Effector memory CD4-positive, alpha-beta T cell (primary cell): ENCODE data around the gene GPR39.

Experiments used
- DNase-seq, 3 donors: peaks; one replicate each; pipeline ENCODE4 v3.0.0-alpha.2; 2020
- H3K27ac ChIP-seq: 2 replicates; pipeline ENCODE4 v1.7.0; 2013; ENCODE audit warnings: mild to moderate bottlenecking, low read length, moderate library complexity; ENCODE audit not compliant: insufficient read depth, poor library complexity, severe bottlenecking
- H3K27me3 ChIP-seq: replicated peaks from 2 replicates; pipeline ENCODE4 v1.7.0; 2013; ENCODE audit warnings: mild to moderate bottlenecking, low read length; ENCODE audit not compliant: insufficient read depth, control insufficient read depth, poor library complexity, severe bottlenecking
- H3K36me3 ChIP-seq: 2 replicates; pipeline ENCODE4 v1.7.0; 2013; ENCODE audit warnings: mild to moderate bottlenecking, low read length, moderate library complexity; ENCODE audit not compliant: control insufficient read depth, insufficient read depth
- H3K4me1 ChIP-seq: 2 replicates; pipeline ENCODE4 v1.7.0; 2013; ENCODE audit warnings: low read length, mild to moderate bottlenecking; ENCODE audit not compliant: control insufficient read depth, insufficient read depth, poor library complexity, severe bottlenecking
- H3K4me3 ChIP-seq: 2 replicates; pipeline ENCODE4 v1.7.0; 2013; ENCODE audit warnings: low read length, low read depth, mild to moderate bottlenecking; ENCODE audit not compliant: insufficient read depth, poor library complexity, severe bottlenecking
- H3K9me3 ChIP-seq: 2 replicates; pipeline ENCODE4 v1.7.0; 2013; ENCODE audit warnings: mild to moderate bottlenecking, low read length, moderate library complexity; ENCODE audit not compliant: control insufficient read depth

The GPR39 gene

GRCh38 chr2:132668987-132669907, 252.6 kb downstream of the GPR39 start:
- H3K4me3 ChIP-seq: no peak overlapping the region
- H3K27me3 ChIP-seq: no peaks in the 10 kb centered on the region
- H3K4me1 ChIP-seq: no peaks in the 10 kb centered on the region
- H3K9me3 ChIP-seq: no peaks in the 10 kb centered on the region
- no peak for DNase-seq
- H3K36me3 ChIP-seq: no peaks in the 10 kb centered on the region
- H3K27ac ChIP-seq: no peak overlapping the region

GRCh38 chr2:132669908-132670495, 253.4 kb downstream of the GPR39 start, which contains the start of gene LYPD1:
Gene LYPD1, minus strand, starts transcription at chr2:132670205. Its CDS starts 273 bp downstream, at chr2:132669932.
- Histone ChIP-seq H3K27me3 (no peaks in the 10 kb centered on the region), H3K4me1 (no peaks in the 10 kb centered on the region), H3K27ac (no peak within 1 kb of the TSS), H3K36me3 (no peaks in the 10 kb centered on the region), H3K4me3 (no peak within 1 kb of the TSS), H3K9me3 (no peaks in the 10 kb centered on the region)
- DNase-seq: no peak

- H3K9me3 ChIP-seq: no peaks in the 10 kb centered on the region
- no peaks in the 10 kb centered on the region for H3K36me3 ChIP-seq
- H3K4me3 ChIP-seq: no peak overlapping the region
- DNase-seq: no peak
- no peaks in the 10 kb centered on the region for H3K4me1 ChIP-seq
- no peak overlapping the region for H3K27ac ChIP-seq
- no peaks in the 10 kb centered on the region for H3K27me3 ChIP-seq
These were observed 254.0 kb downstream of the GPR39 start for GRCh38 chr2:132670496-132671150.

- Histone ChIP-seq H3K27me3 (no peaks in the 10 kb centered on the region), H3K9me3 (no peaks in the 10 kb centered on the region), H3K4me3 (no peak overlapping the region), H3K27ac (no peak overlapping the region), H3K36me3 (no peaks in the 10 kb centered on the region), H3K4me1 (no peaks in the 10 kb centered on the region)
- no peak for DNase-seq
These were observed 254.7 kb downstream of the GPR39 start for GRCh38 chr2:132671151-132671835.

GRCh38 chr2:132676999-132677398, 260.4 kb downstream of the GPR39 start:
- H3K27me3 ChIP-seq: no peaks in the 10 kb centered on the region
- no peaks in the 10 kb centered on the region for H3K36me3 ChIP-seq
- H3K9me3 ChIP-seq: no peaks in the 10 kb centered on the region
- DNase-seq: no peak
- H3K4me1 ChIP-seq: no peaks in the 10 kb centered on the region
- no peak overlapping the region for H3K27ac ChIP-seq
- no peak overlapping the region for H3K4me3 ChIP-seq

GRCh38 chr2:132677661-132678060, 261.1 kb downstream of the GPR39 start:
- no peaks in the 10 kb centered on the region for H3K4me1 ChIP-seq
- no peak overlapping the region for H3K27ac ChIP-seq
- no peaks in the 10 kb centered on the region for H3K9me3 ChIP-seq
- H3K36me3 ChIP-seq: no peaks in the 10 kb centered on the region
- H3K4me3 ChIP-seq: no peak overlapping the region
- H3K27me3 ChIP-seq: no peaks in the 10 kb centered on the region
- DNase-seq: no peak

- DNase-seq: no peak
- no peak overlapping the region for H3K4me3 ChIP-seq
- no peaks in the 10 kb centered on the region for H3K27me3 ChIP-seq
- H3K9me3 ChIP-seq: no peaks in the 10 kb centered on the region
- no peak overlapping the region for H3K27ac ChIP-seq
- no peaks in the 10 kb centered on the region for H3K4me1 ChIP-seq
- H3K36me3 ChIP-seq: no peaks in the 10 kb centered on the region
These were observed 261.9 kb downstream of the GPR39 start for GRCh38 chr2:132678483-132678882.

GRCh38 chr2:132680544-132680943, 263.9 kb downstream of the GPR39 start:
- H3K4me1 ChIP-seq: no peaks in the 10 kb centered on the region
- no peaks in the 10 kb centered on the region for H3K36me3 ChIP-seq
- no peaks in the 10 kb centered on the region for H3K9me3 ChIP-seq

GRCh38 chr2:132681766-132682165, 265.2 kb downstream of the GPR39 start:
- no peak overlapping the region for H3K4me3 ChIP-seq
- H3K9me3 ChIP-seq: no peaks in the 10 kb centered on the region
- H3K27ac ChIP-seq: no peak overlapping the region
- no peaks in the 10 kb centered on the region for H3K4me1 ChIP-seq
- H3K36me3 ChIP-seq: no peaks in the 10 kb centered on the region
- no peak for DNase-seq
- H3K27me3 ChIP-seq: no peaks in the 10 kb centered on the region

More at GRCh38 chr2:132680544-132680943, 263.9 kb downstream of the GPR39 start:
- no peak for DNase-seq
- no peaks in the 10 kb centered on the region for H3K27me3 ChIP-seq
- no peak overlapping the region for H3K27ac ChIP-seq
- no peak overlapping the region for H3K4me3 ChIP-seq
